Prostate gland (tissue), 2 donors: ENCODE data around the gene DGKB.

ENCODE experiments used
- CTCF ChIP-seq, 4 experiments: fragments of 200-600 bp in 2 of 4; fragments of 450-650 bp in 2 of 4; sonication (generic) in 2 of 4; IDR thresholded peaks; 1 replicate in 3 of 4; 2 replicates in 1 of 4; pipeline ENCODE4 v1.5.1; 2016 to 2019; ENCODE audit warnings: antibody characterized with exemption in 4 of 4, mild to moderate bottlenecking in 2 of 4, moderate library complexity in 2 of 4
- POLR2A ChIP-seq: fragments of 450-650 bp; IDR thresholded peaks from one replicate; pipeline ENCODE4 v1.6.1; 2016; ENCODE audit warnings: antibody characterized with exemption, mild to moderate bottlenecking
- POLR2AphosphoS5 ChIP-seq: sonication (generic); formaldehyde crosslinking; IDR thresholded peaks from one replicate; pipeline ENCODE4 v1.6.1; 2017; ENCODE audit warnings: antibody characterized with exemption

- TF ChIP-seq CTCF (IDR thresholded peaks at IDR 0.05) (no peak), POLR2A (no peak), POLR2AphosphoS5 (no peak)
Measured at GRCh38 chr7:14207138-14207537, 695.4 kb downstream of the DGKB start.
